Fibroblast of villous mesenchyme (primary cell): ENCODE results near the gene HAUS3. TPM values are rescaled to one million over a fixed set of nuclear protein-coding genes. Genes with fewer than 3 reads are reported as not detected.

ENCODE experiments used
- DNase-seq: peaks from one replicate; pipeline ENCODE4 v3.0.0-alpha.2; 2010; ENCODE audit warnings: low read depth
- H3K4me3 ChIP-seq: 2 replicates; pipeline ENCODE4 v1.5.1; 2011; ENCODE audit warnings: low read depth, mild to moderate bottlenecking, low read length
- CTCF ChIP-seq: IDR thresholded peaks from 2 replicates; pipeline ENCODE4 v1.5.1; 2012; ENCODE audit warnings: low read depth, mild to moderate bottlenecking, low read length; ENCODE audit not compliant: insufficient read depth
- total RNA-seq: library from RNA; depleted of rRNA; stranded (reverse); fragments of >200 nt; gene quantifications from 2 replicates; pipeline ENCODE4 v1.2.3, GENCODE V29; 2012

The HAUS3 gene
- total RNA-seq, 1 donor, result 9.1 TPM

GRCh38 chr4:2250357-2251072, 8.6 kb upstream of the HAUS3 start:
- H3K4me3 ChIP-seq, result no peak overlapping the region
- no peak for DNase-seq
- TF ChIP-seq CTCF, result no peak

GRCh38 chr4:2249526-2250356, 7.8 kb upstream of the HAUS3 start:
- no peak for TF ChIP-seq CTCF
- no peak for DNase-seq
- H3K4me3 ChIP-seq, result no peak overlapping the region

- no peak for DNase-seq
- no peak for TF ChIP-seq CTCF
- H3K4me3 ChIP-seq, result no peak overlapping the region
Observed at GRCh38 chr4:2248821-2249261, 6.9 kb upstream of the HAUS3 start.

- no peak for DNase-seq
- H3K4me3 ChIP-seq, result no peak overlapping the region
- TF ChIP-seq CTCF, result no peak
Observed at GRCh38 chr4:2248044-2248780, 6.3 kb upstream of the HAUS3 start.

- TF ChIP-seq CTCF, result no peak
- H3K4me3 ChIP-seq, result no peak overlapping the region
- no peak for DNase-seq
Observed at GRCh38 chr4:2247128-2248043, 5.5 kb upstream of the HAUS3 start.
